ENCODE measurements around the gene KBTBD4. TPM values are rescaled to one million over a fixed set of nuclear protein-coding genes. Genes with fewer than 3 reads are reported as not detected.

The KBTBD4 gene
- total and polyA plus RNA-seq, 2 of the 13 experiments (the other 11 are each of a cell fraction or from before 2014, with no cell fraction given) = 8.5 to 12.8 TPM

- 0 out of 2 replicates have a peak, but pooled peaks have one; percentile 7 for TF ChIP-seq KDM2A (CRISPR knock-in tag; IDR thresholded peaks at IDR 0.05; ENCODE audit: borderline replicate concordance, low read depth)
- no peak for TF ChIP-seq ELF1 (CRISPR knock-in tag; IDR thresholded peaks at IDR 0.05)
- TF ChIP-seq HBP1 (CRISPR knock-in tag; IDR thresholded peaks at IDR 0.05; ENCODE audit: low read depth) = no peak; the same call in 1 of the 2 replicates
- TF ChIP-seq ERF (CRISPR knock-in tag; IDR thresholded peaks at IDR 0.05) = no peak
- TF ChIP-seq E2F1 (CRISPR knock-in tag; IDR thresholded peaks at IDR 0.05) = no peak
- 0 out of 2 replicates have a peak, but pooled peaks have one; percentile 42 for TF ChIP-seq KDM4B (CRISPR knock-in tag; IDR thresholded peaks at IDR 0.05)
- TF ChIP-seq ZNF792 (CRISPR knock-in tag; IDR thresholded peaks at IDR 0.05) = no peak
- no peak for TF ChIP-seq HOXA7 (CRISPR knock-in tag; IDR thresholded peaks at IDR 0.05)
- no peak for TF ChIP-seq MTERF4 (CRISPR knock-in tag; IDR thresholded peaks at IDR 0.05)
- TF ChIP-seq CAMTA2 (CRISPR knock-in tag; IDR thresholded peaks at IDR 0.05; ENCODE audit: borderline replicate concordance) = no peak
- TF ChIP-seq ZNF574 (CRISPR knock-in tag; IDR thresholded peaks at IDR 0.05) = no peak
- 0 out of 2 replicates have a peak, but pooled peaks have one; percentile 34 for TF ChIP-seq TRIM24 (CRISPR knock-in tag; IDR thresholded peaks at IDR 0.05)
- TF ChIP-seq SNAPC2 (CRISPR knock-in tag; IDR thresholded peaks at IDR 0.05) = no peak
- TF ChIP-seq JUN (CRISPR knock-in tag; IDR thresholded peaks at IDR 0.05) = no peak
- TF ChIP-seq ZHX1 (CRISPR knock-in tag; IDR thresholded peaks at IDR 0.05; ENCODE audit: low read depth) = no peak
- TF ChIP-seq KMT2B (CRISPR knock-in tag; IDR thresholded peaks at IDR 0.05) = 0 out of 2 replicates have a peak, but pooled peaks have one; percentile 39
- no peak for TF ChIP-seq DBP (CRISPR knock-in tag; IDR thresholded peaks at IDR 0.05; ENCODE audit: not compliant biosample characterization)
- no peak for TF ChIP-seq SP1 (IDR thresholded peaks at IDR 0.05)
- TF ChIP-seq SP1 (CRISPR knock-in tag; IDR thresholded peaks at IDR 0.05) = no peak
- no peak for TF ChIP-seq ZNF230 (CRISPR knock-in tag; IDR thresholded peaks at IDR 0.05)
- TF ChIP-seq ZBTB38 (CRISPR knock-in tag; IDR thresholded peaks at IDR 0.05) = no peak
- TF ChIP-seq ZNF224 (CRISPR knock-in tag; IDR thresholded peaks at IDR 0.05) = no peak
Measured at GRCh38 chr11:47552056-47552565, 26.7 kb downstream of the KBTBD4 start (continued).
